Cardiac fibroblast (primary cell): ENCODE results near the gene NUDT16L1.

Experiments
- DNase-seq, 2 donors: peaks; one replicate each; pipeline versions ENCODE4 v3.0.0 to v3.0.0-alpha.2; 2010; ENCODE audit warnings: low read depth in 2 of 2
- H3K4me3 ChIP-seq, 2 donors: replicated peaks in 1 of 2; 1 replicate in 1 of 2; 2 replicates in 1 of 2; pipeline ENCODE4 v1.5.1; 2011; ENCODE audit warnings: low read depth in 2 of 2, low read length in 2 of 2, mild to moderate bottlenecking in 2 of 2, moderate library complexity in 1 of 2
- CTCF ChIP-seq: IDR thresholded peaks from one replicate; pipeline ENCODE4 v1.5.1; 2011; ENCODE audit warnings: low read depth, mild to moderate bottlenecking, low read length, inconsistent platforms

Gene NUDT16L1

GRCh38 chr16:4723071-4723767 is 29.9 kb downstream of the NUDT16L1 start:
- H3K4me3 ChIP-seq, result no peak overlapping the region
- no peak for TF ChIP-seq CTCF
- no peak for DNase-seq

GRCh38 chr16:4724661-4725270 is 31.4 kb downstream of the NUDT16L1 start:
- no peak for TF ChIP-seq CTCF
- DNase-seq, result no peak
- no peak overlapping the region for H3K4me3 ChIP-seq

DNA sequence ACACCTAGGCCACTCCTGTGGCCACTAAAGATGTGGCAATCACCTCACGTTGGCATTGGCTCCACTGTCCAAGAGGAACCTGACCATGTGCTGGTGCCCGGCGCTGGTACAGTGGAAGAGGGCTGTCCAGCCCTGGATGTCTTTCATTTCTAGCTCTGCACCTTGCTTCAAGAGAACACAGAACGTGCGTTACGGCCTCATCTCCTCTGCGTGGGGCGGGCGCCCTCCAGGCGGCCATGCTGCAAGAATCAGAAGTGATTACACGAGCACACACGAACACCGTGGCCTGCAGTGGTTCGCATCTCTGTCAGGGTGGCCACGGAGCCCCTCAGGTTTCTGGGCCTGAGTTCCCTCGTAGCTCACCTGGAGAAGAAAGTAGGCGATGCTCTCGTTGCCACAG is 33.3 kb downstream of the NUDT16L1 start:
- no peak for DNase-seq
- TF ChIP-seq CTCF, result no peak
- no peak overlapping the region for H3K4me3 ChIP-seq

DNA sequence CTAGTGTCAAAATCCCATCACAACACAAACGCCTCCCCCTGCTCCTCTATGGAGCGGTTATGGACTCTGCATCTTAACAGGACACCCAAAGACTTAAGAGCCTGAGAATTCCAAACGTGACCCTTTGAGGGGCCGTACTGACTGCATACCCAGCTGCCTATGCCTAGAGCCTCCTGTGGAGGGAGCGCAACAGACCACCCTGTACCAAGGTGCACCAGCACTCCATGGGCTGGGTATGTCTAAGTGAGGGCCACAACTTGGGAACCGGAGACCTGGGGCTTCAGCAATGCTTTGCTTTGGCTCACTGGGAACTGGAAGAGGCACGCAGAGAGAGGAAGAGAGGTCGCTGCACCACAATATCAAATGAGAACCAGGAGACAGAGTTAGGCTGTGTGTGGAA is 35.3 kb downstream of the NUDT16L1 start:
- no peak for DNase-seq
- no peak overlapping the region for H3K4me3 ChIP-seq
- no peak for TF ChIP-seq CTCF

- TF ChIP-seq CTCF, result no peak
- no peak for DNase-seq
- H3K4me3 ChIP-seq, result no peak overlapping the region
Observed at GRCh38 chr16:4729876-4730275, 36.5 kb downstream of the NUDT16L1 start.

GRCh38 chr16:4733211-4733742 is 39.9 kb downstream of the NUDT16L1 start:
- no peak for DNase-seq
- no peak for TF ChIP-seq CTCF
- peak overlapping the region; percentile 97 to 98 for H3K4me3 ChIP-seq
